8988T (cell line): ENCODE measurements around the gene TMEM175.
A peak's percentile ranks its signal among the peaks of the same experiment; 100 is the strongest.
"Not testable (repeated sequence)": the region's sequence is repeated elsewhere in the genome, so short reads cannot be mapped to it uniquely, and the experiment has no call there.

Source experiments
- DNase-seq: peaks from one replicate; pipeline ENCODE4 v3.0.0; 2011

The TMEM175 gene

DNA sequence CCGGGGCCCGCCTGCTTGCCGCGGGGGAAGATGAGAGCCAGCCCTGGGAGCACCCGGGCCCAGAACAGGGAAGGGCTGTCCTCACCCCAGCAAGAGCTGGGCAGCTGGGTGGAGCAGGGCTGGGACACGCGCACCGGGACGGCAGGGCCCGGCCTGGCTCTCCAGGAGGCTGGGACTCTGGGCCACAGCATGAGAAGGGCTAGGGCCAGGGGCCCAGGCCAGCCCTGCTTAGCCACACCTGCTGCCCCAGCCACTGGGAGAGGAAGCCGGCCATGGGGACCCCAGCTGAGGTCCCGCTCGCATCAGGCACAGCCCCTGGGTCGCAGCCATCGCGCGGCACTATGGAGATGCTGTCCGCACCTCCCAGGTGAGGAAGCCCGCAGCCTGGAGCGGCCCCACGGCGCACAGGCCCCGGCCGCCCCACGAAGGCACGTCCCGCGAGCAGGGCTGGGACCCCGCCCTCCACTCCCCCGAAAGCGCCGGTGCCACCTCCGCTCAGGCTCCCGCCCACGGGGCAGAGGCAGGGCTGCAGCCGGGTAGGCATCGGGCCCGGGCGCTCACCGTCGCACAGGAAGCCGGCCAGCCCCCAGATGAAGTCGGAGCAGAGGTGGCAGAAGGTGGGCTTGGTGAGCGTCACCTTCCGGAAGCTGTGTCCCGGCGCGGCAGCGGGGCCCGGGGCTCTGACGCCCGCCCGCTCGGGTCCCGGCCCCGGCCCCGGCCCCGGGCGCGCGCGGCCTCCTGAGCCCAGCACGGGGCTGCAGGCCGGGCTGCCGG, 40.6 kb downstream of the TMEM175 start:
- DNase-seq = no peak

DNA sequence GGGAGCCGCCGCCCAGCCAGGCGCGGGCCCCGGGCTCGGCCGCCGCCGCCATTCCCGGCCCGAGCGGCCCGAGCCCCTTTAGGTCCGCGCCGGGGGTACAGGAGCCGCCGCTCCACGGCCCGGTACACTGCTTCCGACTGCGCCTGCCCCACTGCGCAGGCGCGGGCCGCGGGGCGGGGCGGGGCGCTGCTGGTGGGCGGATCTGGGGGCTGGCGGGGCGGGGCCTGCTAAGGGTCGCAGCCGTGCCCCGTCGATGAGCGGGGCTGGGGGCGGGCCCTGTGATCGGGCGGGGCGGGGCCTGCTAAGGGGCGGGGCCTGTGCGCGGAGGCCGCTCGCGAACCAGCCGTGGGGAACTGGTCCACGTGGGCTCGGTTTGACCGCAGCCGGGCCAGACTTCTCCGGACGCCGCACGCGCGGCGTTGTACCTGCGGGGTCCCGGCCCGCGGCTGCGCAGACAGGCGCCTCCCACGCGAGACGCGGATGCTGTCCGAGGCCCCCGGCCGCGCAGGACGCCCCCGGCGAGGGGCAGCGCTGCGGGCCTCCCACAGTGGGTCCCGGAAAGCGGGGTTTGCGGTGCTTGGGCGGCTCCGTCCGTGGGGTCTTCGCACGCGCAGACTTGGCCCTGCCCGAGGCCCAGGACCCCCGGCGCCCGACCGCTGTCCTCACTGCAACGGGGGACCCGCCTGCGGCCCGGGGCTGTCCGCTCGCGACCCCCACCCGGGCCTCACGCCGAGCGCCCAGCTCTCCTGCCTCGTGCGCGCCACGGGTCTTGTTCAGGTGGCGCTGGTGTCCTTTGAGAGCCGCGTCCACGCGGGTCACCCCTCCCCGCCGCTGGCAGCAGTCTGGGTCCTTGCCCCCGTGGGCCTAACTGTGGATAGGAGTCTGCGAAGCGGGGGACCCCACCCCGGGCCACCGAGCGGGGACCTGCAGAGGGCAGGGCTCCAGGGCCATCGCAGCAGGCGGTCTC, 41.5 kb downstream of the TMEM175 start, which contains the start of gene DGKQ:
Gene DGKQ, minus strand, starts transcription at position 139 of the 967 bp plus-strand sequence. Its CDS starts 87 bp downstream, at position 52.
- peak; percentile 99 for DNase-seq

DNA sequence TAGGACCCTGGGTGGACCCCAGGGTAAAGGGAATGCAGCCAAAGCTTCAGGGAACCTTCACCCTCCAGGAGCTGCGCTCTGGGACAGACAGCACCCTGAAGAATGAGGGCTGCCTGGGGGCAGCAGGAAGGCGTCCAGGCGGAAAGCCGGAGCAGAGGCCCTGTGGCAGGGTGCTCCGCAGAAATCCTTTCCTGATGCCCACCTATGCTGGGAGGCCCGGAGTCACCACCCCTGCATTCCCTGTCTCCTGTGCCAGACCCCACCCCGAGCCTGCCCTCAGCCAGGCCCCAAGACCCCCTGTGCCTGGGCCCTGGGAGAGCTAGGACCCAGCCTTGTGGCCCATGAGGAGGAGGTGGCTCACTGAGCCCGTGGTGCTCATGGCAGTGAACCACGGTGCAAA, 42.4 kb downstream of the TMEM175 start:
- DNase-seq = no peak

DNA sequence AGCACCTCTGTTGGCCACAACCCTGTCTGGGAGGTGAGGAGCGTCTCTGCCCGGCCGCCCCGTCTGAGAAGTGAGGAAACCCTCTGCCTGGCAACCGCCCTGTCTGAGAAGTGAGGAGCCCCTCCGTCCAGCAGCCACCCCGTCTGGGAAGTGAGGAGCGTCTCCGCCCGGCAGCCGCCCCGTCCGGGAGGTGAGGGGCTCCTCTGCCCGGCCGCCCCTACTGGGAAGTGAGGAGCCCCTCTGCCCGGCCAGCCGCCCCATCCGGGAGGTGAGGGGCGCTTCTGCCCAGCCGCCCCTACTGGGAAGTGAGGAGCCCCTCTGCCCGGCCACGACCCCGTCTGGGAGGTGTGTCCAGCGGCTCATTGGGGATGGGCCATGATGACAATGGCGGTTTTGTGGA, 43.8 kb downstream of the TMEM175 start:
- DNase-seq = not testable (repeated sequence)

DNA sequence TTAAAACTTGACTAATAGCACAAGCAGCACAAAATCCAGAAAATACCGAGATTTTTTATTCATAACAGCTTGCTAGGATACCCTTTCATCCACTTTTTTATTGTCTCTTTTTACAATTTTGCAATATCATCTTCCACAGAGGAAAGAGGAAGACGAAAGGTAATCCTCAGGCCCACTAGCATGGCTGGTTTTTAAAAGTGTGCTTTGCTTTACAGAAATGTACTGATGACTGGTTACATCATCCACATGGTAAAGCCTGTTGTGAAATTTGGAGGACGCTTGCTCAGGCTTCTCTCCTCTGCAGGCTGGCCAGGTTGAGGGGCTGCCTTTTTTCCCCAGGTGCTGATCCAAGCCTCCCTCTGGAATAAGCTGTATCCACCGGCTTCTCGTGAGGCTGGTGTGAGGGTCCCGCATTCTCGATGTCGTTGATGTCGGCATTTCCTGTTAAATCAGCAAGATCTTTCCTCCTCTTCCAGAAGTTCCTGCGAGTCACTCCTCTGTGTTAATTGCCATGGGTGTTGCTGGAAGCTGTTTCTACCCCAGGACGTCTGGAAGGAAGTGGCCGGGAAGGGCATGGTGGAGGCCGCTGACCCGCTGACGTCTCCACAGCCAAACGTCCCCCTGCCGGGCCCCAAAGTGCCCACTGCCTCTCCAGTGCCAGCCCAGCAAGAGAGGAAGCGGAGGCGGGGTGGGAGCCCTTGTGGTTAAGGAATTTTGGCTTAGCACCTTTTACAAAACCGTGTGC, 46.9 kb downstream of the TMEM175 start:
- DNase-seq = no peak

DNA sequence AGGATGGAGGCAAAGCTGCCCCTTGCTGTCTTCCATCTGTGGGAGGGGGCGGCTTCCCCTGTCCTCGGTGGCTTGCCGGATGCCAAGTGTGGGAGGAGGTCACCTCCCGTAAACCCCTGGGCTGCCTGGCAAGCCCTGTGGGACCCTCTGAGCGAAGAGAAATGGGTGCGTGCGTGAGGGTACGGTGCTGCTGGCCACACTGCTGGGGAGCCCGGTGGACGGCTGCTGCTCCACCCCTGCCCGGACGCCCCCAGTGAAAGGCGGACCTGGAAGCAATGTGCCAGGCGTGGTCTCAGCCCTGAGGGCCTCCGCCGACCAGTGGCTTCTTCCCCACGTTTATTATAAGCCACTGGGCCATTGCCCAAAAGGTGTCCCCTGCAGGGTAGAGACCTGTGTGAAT, 50.0 kb downstream of the TMEM175 start:
- DNase-seq = no peak

DNA sequence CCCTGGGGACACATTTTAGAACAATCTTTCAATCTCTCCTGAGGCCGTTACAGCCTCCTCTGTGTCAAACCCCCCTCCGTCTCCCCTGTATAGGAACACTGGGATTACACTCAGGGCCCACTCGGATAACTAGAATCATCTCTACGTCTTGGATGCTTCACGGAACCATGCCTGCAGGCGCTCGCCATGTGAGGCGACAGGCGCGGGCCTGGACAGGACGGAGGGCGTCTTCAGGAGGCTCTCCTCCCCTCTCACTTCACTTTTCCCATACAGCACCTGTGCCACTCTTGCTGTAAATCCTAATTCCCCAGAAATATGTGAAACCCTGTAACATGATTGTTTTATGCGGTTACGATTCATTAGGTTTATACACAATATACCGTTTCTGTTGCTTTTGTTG, 50.6 kb downstream of the TMEM175 start:
- no peak for DNase-seq

DNA sequence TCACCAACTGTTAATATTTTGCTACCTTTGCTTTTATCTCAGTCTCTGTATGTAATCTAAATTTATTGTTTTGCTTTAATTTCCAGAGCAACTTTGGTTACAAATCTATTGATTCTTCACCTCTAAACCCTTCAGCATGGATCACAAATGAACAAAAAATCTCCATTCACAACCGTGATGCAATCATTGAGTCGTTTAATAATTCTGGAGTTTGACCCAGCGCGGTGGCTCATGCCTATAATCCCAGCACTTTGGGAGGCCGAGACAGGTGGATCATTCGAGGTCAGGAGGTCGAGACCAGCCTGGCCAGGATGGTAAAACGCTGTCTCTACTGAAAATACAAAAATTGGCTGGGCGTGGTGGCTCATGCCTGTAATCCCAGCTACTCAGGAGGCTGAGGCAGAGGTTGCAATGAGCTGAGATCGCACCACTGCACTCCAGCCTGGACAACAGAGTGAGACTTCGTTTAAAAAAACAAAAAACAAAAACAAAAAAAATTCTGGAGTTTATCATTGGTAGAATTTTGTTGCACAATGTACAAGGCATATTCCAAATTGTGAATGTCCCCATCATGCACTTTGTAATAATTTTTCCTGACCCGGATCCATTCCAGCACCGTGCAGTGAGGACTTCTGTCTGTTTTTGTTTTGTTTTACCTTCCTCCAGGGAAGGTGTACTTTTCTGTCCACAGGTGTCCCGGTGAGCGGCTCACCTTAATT, 52.2 kb downstream of the TMEM175 start:
- DNase-seq = no peak

DNA sequence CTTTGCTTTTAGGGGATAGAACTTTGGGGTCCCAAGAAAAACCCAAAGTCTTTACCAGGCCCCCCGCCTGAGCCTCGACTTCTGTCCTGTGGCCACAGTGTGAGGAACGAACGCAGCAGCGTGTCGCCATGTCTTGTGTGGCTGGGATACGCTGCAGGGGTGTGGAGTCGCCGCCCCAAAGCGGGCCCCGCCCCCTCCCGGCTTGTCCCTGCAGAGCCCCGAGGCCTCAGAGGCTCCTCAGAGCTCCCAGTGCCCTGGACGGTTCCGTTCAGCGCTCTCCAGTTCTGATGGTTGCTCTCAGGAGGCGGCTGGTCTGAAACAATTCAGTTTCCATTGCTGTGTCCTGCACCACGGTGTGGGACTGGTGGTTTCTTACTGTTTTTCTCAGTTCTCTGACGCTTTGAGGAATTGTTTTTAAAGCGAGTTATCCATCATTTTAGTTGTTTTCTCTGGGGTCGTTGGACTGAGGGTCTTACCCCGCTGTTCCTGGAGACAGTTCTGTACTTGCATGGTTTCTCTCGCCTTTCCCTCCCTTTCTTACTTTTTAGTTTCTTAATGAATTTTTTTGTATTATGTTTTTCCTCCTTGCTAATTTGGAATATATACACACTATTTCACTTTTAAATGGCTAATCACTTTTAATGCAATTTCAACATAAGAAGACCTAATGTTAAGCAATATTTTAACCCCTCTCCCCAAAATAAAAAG, 53.0 kb downstream of the TMEM175 start:
- peak; percentile 97 for DNase-seq

DNA sequence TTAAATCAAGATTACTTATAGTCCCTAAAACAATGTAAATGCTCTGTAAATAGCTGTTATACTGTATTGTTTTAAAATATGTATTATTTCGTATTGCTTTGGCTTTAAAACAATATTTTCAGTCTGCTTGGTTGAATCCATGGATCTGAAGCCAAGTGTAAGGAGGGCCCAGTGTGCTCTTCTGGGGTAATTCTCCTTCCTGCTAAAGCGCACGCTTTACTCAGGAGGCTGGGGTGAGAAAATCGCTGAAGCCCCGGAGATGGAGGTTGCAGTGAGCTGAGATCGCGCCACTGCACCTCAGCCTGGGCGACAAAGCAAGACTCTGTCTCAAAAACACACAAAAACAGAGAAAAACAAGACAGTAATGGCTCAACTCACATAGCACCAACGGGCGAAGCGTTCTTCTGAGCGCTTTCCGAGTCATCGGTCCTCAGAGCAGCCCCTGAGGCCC, 54.2 kb downstream of the TMEM175 start:
- DNase-seq = no peak

DNA sequence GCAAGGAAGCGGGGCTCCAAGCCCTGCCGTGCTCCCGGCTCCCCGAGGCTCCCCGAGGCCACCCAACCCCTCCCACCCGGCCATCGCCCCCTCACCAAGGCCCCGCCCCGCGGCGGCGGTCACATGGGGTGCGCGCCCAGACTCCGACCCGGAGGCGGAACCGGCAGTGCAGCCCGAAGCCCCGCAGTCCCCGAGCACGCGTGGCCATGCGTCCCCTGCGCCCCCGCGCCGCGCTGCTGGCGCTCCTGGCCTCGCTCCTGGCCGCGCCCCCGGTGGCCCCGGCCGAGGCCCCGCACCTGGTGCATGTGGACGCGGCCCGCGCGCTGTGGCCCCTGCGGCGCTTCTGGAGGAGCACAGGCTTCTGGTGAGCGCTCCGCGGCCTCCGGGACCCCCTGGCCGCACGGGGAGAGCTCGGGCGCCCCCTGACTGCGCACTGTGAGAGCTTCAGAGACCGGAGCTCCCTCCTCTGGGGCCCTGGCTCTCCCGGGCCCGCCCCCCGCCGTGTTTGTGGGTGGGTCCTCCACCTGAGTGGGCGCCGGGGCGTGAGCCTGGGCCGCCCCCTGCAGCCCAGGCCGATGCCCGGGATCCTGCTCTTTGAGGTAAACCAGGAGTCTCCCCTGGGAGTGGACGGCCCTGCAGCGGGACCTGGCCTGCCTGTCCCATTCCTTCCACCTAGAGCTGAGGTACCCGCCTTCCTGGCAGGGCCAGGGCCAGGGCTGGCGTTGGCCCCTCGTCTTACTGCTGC, 54.8 kb downstream of the TMEM175 start, which contains the start of gene IDUA:
Gene IDUA, plus strand, starts transcription at position 166 of the 745 bp plus-strand sequence. Its CDS starts 41 bp downstream, at position 207.
- DNase-seq = peak; percentile 95

DNA sequence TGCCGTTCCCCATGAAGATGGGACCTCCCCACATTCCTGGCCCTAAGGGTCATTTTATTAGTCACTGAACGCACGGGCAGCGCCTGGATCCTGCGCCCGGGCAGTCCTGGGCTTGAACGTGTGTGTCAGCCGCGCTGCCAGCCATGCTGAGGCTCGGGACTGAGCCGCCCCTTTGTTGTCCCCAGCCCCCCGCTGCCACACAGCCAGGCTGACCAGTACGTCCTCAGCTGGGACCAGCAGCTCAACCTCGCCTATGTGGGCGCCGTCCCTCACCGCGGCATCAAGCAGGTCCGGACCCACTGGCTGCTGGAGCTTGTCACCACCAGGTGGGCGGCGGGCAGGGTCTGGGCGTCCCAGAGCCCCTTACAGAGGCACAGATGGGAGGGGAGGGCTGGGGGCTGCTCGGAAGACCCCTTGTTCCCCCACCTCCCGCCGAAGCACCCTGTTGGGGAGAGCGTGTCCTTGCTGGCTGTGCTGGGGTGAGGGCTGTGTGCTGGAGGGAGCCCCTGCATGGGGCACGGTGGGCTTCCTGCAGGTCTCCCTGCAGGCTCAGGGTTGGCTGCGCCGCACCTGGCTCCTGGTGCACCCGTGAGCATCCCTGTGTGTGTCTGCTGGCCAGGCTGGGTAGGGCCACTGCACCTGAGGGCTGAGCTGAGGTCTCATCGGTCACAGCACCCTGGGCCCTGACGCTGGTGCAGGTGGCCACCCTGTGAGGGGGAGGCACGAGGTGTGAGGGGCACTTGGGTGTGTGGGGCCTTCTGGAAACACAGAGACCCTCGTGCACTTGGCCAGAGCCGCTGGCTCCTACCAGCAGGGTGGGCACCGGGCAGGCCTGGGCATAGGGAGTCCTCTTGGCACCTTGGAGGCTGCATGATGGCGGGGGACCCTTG, 55.6 kb downstream of the TMEM175 start:
- no peak for DNase-seq

DNA sequence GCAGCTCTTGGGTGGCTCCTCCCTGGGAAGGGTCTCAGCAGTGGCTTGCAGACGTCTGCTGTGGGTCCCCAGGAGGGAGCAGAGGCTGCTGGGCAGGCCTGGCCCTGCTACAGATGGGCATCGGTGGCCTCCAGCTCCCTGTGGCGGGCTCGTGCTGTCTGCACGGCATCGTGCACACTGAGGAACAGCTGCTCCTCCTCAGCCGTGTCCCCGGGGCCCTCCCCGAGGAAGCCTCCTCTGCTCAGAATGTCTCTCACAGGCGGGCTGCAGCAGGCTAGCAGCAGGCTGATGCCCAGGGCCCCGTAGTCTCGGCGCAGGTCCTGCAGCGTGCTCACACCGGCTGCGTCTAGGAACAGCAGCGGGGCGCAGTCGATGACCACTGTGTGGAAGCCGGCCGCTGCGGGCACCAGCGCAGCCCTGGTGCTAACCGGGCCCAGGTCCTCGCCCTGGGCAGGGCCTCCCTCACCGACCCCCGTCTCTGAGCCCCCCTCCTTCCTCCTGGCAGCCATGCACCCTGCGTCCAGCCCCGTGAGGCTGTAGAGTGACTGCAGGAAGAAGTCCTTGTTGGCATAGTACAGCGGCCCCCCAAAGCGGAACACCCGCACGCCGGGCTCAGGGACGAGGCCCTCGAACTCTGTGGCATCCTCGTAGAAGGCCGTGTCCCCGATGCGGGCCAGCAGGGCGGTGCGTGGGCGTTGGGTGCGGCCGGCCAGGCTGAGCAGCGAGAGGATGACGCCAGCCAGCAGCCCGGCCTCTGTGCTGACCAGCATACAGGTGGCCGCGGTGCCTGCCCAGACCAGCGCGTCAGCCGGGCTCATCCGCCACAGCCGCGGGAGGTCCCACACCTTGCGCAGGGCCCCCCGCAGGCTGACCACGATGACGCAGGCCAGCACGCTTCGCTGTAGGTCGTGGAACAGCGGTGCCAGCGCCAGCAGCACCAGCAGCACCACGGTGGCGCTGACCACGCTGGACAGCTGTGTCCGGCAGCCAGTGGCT, 56.8 kb downstream of the TMEM175 start:
- DNase-seq = no peak

DNA sequence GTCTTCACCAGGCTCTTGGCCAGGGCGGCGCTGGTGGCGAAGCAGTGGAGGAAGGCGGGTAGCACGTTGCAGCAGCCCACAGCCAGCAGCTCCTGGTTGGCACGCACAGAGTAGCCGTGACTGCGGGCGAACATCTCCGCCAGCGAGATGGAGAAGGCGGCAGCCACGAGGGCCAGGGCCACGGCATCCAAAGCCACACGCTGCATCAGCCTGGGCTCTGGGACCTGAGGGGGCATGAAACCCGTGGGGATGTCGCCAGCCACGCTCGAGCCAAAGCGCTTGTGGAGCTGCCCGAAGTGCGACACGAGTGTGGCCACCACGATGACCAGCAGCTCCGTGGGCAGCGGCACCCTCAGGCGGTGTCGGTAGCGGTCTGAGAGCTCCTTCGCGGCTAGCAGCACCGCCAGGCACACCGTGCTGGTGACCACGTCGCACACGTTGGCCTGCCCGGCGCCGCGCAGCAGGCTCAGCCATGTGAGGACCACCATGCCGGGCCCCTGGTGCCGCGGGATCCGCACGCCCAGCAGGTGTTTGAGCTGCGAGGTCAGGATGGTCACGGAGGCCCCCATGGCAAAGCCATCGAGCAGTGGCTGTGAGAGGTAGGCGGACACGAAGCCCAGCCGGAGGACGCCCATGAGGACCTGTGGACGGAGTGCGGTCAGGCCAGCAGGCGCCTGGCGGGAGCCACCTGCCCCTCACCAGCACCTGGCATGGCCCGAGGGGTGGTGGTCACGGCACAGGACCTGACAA, 57.6 kb downstream of the TMEM175 start:
- no peak for DNase-seq

DNA sequence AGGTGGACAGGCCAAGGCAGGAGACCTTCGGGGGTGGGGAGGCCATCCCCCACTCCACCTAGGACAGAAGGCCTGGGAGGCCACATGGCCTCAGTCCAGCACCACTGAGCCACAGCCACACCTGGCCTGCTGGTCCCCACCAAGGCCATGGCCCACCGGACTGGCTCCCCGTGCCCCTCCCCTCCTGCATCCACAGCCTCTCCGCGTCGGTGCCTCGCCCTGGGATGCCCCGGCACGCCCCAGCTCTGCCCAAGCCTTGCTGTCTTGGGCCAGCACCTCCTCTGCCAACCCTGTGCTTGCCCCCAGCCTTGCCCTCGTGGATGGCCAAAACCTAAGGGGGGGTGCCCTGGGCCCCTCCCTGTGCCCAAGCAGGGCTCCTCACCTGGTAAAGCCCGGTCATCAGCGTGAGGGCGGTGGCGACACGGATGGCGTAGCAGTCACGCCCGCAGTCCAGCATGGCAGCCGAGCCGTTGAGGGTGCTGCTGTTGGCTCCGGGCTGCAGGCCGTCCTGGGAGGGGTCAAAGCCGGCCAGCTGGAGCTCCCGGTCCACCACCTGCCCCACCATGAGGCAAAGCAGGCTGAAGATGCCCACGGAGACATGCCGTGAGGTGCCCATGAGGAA, 58.6 kb downstream of the TMEM175 start:
- no peak for DNase-seq

DNA sequence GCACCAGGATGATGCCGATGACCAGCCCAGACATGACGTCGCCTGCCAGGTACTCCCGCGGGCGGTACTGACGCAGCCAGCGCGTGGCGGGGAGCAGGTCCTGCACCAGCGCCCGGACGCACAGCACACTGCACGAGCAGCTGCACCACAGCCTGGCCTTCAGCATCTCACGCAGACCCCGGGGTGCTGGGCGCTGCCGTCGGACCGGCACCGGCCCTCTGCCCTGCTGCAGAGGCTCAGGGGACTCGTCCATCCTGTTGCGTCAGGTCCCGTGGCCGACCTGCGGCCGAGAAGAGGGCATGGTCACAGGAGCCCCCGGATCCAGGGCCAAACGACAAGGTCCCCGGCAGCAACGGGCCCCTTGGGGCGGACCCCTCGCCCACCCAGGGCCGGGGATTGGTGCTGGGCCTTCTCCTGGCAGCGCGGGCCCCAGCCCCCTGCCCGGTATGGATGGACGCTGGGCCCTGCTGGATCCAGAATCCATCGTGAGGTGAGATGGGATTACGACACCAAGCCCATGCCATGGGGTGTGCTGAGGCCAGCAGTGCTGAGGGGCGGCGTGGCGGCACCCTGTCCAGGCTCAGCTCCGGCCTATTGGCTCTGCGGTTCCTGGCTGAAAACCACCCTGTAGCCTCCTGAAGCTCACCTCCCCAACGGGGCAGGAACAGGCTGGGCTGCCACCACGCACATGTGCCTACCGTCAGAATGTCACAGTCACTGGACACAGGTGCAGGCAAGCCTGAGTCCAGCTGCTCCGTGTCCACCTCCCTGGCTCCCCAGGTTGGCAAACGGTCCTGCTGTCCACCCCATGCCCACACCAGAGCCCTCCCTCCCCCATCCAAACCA, 59.4 kb downstream of the TMEM175 start:
- DNase-seq = no peak
